ENCODE results near the gene ANGEL2.

Gene ANGEL2

DNA sequence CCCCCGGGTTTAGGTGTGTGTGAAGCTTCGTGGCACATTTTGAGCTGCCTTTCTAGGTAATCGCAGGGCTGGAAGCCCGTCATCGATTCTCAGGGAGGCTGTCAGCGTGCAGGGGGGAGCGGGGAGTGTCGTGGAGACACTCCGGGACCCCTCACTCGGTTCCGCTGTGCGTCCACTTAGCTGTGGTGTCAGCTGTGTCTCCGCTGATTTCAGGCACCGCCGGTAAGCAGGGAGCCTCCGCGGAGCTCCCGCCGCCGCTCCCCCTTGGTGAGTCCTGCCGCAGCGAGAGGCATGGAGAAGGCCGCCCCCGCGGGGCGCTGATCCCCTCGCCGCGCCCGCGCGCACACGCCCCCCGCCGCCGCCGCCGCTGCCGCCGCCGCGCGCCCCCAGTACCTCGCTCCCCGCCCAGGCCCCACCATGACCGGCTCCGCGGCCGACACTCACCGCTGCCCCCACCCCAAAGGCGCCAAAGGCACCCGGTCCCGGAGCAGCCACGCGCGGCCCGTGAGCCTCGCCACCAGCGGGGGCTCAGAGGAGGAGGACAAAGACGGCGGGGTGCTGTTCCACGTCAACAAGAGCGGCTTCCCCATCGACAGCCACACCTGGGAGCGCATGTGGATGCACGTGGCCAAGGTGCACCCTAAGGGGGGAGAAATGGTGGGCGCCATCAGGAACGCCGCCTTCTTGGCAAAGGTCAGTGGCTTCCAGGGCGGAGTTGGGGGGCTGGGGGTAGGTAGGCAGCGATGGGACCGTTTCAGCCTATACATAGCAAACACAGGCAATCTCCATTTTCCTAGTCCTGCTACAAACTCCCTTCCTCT is 64.3 kb downstream of the ANGEL2 start:
- DNase-seq (ENCODE audit: low read depth): no peak

DNA sequence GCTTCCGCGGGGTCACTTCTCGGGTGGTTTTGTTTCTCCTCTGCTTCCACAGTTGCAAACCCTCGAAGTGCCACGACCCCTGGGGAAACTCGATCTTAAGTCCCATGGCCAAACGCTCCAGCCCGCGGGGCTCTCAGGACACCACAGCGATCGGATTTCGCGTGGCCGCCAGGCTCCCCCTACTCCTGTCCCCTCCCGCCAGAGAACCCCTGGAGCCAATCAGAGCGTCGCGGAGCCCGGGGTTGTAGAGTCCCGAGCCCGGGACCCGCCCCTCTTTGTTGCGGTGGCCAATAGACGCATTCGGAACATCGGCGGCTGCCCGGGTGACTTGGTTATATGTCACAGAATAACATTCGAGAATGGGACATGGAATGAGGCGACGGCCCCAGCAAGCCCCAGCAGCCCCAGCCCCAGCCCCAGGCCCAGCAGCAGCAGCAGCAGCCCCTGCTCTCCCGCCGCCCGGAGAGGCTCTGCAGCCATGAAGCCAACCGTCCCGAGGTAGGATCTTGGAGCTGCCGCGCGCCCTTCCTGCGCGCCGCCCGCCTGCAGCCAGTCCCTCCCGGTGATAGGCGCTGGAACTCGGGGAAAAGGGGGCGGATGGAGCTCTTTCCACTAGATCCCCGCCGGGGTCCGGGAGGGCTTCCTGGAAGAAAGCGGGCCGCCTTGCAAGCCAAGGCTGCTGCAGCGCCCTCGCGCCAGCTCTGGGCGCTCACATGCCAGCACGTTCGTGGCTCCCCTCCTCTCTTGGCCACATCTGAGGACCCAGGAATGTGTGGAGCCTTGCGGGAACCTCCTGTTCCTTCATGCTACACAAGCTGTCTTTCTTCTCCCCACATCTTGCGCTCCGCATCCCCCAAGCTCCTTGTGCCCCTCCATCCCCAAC is 65.2 kb downstream of the ANGEL2 start, which contains the start of gene VASH2:
TSS of gene VASH2 (plus strand) at position 299 of the 883 bp plus-strand sequence. CDS start 1,002 bp downstream, outside the sequence.
- DNase-seq (ENCODE audit: low read depth): peak; percentile 7

DNA sequence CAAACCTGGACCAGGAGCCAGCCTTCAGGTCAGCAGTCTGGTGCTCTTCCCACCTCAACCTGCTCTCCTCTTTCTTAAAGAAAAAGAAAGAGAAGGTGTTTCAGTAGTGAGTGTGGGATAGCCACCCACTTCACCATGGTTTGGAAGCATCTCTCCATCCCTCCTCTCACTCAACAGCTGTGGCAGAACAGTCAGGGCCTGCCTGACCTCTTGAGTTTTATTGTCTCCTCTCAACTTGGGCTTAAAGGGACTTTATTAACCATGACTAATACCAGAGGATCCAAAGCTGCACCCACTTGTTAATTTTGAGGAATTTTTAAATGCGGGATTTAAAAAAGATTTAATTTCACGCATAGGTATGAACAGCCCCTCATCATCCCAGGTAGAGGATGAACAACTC is 65.9 kb downstream of the ANGEL2 start:
- no peak for DNase-seq (ENCODE audit: low read depth)

DNA sequence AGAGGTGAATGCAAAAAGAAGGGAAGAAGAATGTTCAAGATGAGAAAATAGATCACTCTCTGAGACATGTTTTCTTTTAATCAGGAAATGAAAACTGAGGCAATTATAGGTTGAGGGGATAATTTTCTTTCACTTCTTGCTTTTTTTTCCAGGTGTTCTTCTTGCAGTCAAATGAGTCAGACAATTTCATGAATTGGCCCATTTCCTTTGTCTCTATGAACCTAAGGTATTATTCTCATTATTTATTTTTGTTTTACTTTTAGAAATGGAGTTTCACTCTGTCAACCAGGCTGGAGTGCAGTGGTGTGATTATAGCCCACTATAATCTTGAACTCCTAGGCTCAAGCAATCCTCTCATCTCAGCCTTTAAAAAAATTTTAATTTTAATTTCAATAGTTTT is 68.8 kb downstream of the ANGEL2 start:
- DNase-seq (ENCODE audit: low read depth): no peak

DNA sequence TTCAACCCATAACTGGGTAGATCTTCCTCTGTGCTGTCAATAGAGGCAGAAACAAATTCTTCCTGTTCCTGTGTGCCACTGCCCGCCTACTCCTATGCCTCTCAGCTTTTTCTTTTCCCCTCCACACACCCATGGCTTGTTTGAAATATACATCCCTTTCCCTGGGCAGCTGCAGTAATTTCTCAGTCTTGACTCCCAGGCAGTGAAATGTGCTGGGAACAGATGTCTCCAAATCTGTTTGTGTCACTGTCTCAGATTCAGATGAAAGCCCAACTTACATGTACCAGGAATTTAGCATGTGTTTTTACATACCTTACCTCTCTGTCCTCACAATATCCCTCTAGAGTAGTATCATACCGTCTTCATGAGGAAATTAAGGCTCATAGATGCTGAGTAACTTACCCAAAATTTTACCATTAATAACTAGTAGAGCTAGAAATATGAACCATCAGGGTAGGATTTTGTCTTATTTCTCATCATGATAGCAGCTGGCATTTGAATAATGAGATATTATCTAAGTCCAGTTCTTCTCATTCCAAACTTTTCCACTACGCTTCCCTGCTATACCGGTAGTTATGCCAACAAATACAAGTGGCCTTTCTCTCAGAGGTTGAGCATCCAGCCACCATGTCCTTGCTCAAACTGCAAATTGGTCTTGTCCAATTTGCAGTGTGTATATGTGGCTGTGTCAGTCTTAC is 70.1 kb downstream of the ANGEL2 start:
- no peak for DNase-seq (ENCODE audit: low read depth)

DNA sequence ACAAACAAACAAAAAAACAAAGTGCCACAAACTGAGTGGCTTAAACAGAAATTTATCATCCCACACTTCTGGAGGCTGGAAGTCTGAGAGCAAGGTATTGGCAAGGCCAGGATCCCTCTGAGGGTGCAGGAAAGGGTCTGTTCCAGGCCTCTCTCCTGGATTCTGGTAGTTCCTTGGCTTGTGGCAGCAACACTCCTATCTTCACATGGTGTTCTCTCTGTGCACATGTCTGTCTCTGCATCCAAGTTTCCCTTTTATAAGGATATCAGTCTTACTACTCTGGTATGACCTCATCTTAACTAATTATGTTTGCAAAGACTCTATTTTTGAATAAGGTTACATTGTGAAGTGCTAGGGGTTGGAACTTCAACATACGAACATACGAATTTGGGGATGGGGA is 70.6 kb downstream of the ANGEL2 start:
- no peak for DNase-seq (ENCODE audit: low read depth)

DNA sequence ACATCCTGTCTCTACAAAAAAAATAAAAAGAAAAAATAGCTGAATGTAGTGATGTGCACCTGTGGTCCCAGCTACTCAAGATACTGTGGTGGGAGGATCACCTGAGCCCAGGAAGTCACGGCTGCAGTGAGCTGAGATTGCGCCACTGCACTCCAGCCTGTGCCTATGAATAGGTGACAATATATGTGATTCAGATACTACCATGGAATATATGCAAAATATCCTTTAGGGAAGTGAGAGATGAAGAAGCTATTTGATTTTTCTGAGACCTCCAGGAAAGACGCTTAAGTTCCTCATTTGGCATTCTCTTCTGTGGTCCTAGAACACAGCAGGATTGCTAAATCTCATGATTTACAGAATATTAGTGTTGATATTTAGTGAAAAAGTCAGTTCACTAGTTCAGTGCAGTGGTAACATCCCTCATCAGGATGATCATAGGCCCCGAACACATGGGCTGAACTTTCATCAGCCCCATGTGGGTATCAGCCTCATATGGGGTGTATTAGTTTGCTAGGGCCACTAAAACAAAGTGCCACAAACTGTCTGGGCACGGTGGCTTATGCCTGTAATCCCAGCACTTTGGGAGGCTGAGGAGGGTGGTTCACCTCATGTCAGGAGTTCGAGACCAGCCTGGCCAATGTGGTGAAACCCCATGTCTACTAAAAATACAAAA is 71.3 kb downstream of the ANGEL2 start:
- no peak for DNase-seq (ENCODE audit: low read depth)

DNA sequence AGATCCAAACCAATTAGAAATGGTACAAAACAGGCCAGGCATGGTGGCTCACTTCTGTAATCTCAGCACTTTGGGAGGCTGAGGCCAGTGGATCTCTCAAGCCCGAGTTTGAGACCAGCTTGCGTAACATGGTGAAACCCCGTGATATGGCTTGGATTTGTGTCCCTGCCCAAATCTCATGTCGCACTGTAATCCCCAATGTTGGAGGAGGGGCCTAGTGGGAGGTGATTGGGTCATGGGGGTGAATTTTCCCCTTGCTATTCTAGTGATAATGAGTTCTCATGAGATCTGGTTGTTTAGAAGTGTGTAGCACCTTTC is 72.3 kb downstream of the ANGEL2 start:
- DNase-seq (ENCODE audit: low read depth): no peak

DNA sequence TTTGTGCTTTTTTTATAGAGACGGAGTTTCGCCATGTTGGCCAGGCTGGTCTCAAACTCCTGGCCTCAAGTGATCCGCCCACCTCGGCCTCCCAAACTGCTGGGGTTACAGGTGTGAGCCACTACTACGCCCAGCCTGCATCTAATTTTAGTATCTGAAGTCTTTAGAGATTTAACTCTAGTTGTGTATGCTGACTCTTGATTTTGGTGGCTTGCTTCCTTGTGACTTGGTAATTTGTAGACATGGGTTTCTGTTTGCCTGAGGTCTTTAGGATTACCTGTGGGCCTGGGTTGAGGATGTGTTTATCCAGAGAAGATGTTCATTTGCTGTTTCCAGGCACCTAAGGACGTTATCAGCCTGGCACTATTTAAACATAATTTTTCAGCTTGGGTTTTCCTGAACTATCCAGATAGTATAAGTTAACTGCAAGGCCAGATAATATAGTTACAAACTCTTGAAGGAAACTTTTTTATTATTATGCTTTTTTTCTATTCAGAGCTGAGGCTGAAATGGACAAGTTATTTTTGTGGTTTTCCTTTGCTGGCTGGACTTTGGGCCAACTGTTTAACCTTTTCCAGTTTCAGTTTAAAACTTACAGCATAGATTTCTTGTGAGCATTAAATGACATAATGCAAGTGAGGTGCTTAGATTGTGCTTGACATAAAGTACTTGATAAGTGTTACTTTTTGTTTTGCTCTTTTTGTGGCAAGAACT is 72.8 kb downstream of the ANGEL2 start:
- DNase-seq (ENCODE audit: low read depth): no peak
